ENCODE results near the gene KLHDC8A.

GRCh38 chr1:205360891-205361290 lies 4.2 kb upstream of the KLHDC8A start:
- no peak for TF ChIP-seq POLR2A (IDR thresholded peaks at IDR 0.05)
- TF ChIP-seq, protein P1, sequence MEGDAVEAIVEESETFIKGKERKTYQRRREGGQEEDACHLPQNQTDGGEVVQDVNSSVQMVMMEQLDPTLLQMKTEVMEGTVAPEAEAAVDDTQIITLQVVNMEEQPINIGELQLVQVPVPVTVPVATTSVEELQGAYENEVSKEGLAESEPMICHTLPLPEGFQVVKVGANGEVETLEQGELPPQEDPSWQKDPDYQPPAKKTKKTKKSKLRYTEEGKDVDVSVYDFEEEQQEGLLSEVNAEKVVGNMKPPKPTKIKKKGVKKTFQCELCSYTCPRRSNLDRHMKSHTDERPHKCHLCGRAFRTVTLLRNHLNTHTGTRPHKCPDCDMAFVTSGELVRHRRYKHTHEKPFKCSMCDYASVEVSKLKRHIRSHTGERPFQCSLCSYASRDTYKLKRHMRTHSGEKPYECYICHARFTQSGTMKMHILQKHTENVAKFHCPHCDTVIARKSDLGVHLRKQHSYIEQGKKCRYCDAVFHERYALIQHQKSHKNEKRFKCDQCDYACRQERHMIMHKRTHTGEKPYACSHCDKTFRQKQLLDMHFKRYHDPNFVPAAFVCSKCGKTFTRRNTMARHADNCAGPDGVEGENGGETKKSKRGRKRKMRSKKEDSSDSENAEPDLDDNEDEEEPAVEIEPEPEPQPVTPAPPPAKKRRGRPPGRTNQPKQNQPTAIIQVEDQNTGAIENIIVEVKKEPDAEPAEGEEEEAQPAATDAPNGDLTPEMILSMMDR (IDR thresholded peaks at IDR 0.05 in 4 of 5, conservative IDR thresholded peaks at IDR 0.05 in 1 of 5): no peak

All from gastrocnemius medialis (tissue), 4 donors.